KG1 (cell line): ENCODE data around the gene PXN.

ENCODE experiments used
- DNase-seq: peaks from one replicate; lab custom pipeline; 2025; lab: John Stamatoyannopoulos, UW

Gene PXN

DNA sequence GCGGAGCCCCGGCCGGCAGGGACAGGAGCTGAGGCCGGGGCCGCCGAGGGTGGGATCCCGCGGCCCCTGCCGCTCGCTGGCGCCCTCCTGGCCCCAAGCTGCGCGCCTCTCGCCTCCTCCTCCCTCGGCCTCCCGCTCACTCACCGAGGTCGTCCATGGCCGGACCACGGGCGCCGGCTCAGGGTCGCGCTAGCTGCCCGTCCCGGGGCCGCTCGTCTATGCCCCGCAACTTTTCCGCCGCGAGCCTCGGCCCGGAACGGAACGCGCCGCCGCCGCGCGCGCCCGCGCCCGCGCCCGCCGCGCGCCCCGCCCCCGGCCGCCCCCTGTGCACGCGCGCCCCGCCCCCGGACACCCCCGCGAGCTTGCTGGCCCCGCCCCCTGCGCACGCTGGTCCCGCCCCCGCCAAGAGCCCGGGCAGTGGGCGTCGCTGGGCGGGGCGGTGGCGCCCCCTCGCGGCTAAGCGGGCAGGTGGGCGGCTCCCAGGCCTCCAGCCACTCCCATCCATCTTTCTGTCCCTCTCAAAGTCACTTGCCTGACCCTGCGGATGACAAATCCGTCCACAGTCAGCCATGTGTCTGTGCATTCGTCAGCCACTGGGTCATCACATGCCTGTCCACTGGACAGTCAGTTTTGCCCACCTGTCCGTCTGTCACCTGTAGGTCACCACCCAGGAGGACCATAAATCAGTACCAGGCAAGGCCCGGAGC is at the start of gene PXN:
Gene PXN (minus strand): TSS at position 258 of the 707 bp plus-strand sequence. CDS start 101 bp downstream, at position 157.
- DNase-seq = peak; percentile 70

DNA sequence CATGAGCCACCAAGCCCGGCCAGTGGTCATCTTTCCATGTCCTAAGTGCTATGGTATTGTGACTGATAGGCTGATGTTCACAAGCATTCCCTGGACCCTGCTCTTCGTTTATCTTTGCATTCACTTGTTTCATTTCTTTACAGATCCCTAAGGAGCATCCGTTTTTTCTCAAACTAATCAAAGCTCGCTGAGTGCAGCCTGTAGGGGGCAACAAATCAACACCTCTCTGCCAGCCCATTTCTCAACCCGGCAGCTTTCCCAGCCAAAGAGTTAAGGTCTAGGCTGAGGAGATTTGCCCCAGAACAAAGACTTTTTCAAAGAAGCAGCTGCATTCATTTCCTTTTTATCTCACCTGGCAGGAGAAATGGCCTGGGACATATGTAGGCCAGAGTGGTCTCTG is 48.7 kb upstream of the PXN start:
- no peak for DNase-seq

DNA sequence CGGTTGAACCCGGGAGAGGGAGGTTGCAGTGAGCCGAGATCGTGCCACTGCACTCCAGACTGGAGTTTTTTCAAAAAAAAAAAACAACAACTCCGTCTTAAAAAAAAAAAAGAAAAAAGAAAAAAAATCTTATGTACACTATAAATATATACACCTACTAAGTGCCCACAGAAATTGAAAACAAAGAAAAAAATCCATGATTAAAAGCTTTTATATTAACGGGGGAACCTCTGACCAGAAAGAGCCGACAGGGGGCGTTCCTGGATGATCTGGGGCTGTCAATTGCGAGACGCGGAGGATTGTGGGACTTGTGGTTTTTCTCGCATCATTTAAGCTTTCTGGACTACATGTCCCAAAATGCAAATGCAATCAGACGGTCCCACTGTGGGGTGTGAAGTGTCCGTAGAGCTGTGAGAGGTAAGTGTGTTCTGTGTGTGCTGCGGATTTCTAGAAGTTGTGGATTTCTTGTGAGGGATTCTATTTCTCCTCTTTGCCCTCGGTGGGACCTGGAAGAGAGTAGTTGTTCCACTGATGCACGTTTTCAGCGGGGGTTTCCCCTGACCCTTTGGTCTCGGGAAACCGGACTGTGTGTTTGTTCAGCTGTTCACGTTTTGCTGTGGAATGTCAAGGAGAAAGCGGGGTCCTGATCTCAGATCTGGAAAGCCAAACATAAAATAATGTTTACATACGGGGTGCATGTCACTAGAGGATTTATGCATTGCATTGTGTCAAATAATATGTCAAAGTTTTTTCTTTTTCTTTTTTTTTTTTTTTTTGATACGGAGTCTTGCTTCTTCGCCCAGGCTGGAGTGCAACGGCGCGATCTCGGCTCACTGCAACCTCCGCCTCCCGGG is 36.7 kb upstream of the PXN start, which contains the start of gene SIRT4:
Gene SIRT4 (plus strand): TSS at position 360 of the 854 bp plus-strand sequence. CDS start 1,241 bp downstream, outside the sequence.
- peak; percentile 97 for DNase-seq

DNA sequence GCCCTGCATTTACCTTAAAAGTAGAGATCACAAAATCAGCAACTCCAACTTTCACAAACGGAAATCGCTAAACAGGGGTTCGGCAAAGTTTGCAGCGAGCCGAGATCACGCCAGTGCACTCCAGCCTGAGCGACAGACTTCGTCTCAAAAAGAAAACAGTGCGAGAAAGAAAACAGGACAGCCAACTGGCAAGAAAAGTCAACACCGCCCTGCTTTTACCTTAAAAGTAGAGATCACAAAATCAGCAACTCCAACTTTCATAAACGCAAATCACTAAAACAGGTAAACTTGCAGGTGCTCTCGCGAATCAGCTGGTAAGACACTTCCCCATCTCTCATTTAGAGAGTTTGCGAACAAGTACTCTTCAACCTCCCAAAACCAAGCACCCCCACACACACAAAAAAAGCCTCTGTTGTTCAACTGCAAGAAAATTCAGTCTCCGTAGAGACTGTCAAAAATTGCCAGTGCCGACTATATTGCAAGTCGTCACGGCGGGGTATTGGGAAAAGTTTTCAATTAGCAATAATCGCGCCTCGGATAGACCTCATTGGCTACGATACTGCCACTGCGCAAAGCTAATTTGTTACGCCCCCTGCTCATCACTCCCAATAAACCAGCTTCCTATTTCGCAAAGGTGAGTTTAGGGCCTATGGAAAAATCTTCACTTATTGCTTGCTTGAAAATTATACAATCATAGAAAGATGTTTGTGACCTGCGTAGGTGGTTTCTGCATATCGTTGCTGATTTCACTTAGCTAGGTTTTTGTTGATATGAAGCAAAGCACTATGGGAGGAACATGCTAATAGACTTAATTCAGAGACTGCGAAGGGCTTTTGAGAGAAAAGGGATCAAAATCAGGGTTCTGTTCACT is 27.4 kb upstream of the PXN start, which contains the start of gene RNU4-1:
Gene RNU4-1 (minus strand): TSS at position 577 of the 871 bp plus-strand sequence.
- peak; percentile 88 for DNase-seq

DNA sequence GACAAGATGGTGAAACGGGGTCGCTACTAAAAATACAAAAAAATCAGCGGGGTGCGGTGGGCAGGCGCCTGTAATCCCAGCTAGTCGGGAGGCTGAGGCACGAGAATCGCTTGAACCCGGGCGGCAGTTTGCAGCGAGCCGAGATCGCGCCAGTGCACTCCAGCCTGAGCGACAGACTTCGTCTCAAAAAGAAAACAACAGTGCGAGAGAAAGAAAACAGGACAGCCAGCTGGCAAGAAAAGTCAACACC is 26.8 kb upstream of the PXN start:
- no peak for DNase-seq

DNA sequence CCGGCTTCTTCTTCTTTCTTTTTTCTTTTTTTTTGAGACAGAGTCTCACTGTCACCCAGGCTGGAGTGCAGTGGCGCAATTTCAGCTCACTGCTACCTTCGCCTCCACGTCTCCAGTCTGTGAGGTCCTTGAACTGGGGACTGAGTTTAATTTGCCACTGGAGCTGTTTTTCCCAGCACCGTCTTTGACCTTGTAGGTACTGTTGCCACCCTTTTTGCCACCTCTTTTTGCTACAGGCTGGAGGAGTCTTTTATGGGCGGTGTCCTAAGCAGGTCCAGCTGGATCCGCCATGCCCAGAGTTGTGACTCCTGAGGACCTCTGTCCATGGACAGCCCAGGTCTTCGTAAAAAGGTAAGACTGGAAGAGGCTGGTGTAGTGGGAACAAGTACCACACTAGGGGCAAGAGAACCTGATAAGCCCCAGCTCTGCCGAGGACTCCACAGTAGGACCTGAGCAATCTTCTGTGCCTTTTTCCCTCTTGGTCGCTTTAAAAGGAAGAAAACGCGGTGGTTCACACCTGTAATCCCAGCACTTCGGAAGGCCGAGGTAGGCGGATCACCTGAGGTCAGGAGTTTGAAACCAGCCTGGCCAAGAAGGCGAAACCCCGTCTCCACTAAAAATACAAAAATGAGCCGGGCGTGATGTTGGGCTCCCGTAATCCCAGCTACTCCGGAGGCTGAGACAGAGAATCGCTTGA is 25.2 kb upstream of the PXN start:
- DNase-seq = no peak

DNA sequence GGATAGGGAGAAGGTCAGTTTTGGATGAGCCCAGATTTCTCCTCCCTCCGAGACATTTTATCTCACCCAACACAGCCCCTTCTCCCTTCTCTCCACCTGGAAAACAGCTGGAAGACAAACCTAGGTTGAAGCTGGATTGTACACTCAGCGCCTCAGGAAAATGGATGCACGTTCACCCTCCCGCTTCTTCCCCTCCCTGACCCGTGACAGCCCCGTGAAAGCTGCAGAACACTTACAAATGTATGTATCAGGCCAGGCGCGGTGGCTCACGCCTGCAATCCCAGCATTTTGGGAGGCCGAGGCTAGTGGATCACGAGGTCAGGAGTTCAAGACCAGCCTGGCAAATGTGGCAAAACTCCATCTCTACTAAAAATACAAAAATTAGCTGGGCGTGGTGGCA is 22.0 kb upstream of the PXN start:
- no peak for DNase-seq

DNA sequence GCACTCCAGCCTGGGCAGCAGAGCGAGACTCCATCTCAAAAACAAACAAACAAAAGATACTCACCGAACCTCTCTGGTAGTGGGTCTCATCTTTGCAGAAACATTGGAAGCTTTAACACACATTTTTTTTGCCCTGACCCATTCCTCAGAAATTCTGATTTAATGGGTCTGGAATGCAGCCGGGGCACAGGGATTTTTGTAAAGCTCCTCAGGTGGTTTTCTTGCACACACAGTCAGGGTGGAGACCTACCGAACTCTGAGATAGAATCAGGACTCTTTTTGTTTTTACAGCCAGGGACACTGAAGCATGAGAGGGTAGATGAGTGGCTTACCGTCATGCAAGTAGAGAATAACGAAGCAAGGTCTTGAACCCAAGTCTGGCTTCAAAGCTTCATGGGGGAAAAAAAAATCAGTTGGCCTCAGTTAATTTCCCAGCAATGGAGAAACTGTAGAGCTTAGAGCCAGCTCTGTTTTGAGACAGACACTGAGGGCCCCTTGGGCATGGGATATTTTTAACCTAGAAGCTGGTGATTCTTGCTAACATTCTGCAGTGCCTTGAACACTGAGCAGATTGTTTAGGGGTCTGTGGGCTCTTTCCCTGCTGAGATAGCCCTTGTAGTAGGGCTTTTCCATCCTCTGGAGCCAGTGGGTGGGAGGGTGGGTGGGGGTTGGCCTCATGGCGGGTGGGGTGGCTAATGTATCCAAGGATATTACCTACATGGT is 21.4 kb upstream of the PXN start:
- no peak for DNase-seq

DNA sequence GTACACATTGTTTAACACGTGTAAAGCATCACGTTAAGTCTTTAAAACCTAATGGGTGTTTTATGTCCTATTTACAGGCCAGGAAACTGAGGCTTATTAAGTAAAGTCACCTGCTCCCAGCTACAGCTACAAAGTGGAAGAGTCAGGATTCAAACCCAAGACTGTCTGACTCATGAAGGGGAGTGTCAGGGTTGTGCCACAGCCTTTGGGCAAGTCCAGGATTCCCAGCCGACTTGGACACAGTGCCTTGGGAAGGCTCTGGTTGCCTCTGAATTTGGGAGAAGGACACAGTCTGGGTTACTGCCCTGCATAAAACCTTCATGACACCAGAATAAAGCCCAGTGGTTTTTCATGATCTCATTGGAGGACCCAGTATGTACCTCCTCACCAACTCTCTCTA is 18.9 kb upstream of the PXN start:
- no peak for DNase-seq

DNA sequence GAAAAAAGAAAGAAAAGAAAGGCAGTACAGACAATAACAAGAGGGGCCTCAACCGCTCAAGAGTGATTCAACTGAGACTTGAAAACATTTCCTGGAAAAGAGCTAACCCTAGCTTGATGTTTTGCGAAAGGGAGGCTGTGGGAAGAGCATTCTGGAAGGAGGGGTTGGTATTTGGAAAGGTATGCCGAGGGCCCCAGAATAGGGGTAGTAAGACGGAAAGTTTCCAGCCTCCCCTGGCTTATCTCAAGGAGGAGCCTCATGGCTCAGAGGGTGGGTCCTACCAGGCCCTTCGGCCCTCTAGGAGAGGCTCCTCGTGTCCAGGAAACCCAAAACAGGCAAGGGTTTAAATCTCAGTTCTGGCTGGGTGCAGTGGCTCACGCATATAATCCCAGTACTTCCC is 17.8 kb upstream of the PXN start:
- DNase-seq = no peak

DNA sequence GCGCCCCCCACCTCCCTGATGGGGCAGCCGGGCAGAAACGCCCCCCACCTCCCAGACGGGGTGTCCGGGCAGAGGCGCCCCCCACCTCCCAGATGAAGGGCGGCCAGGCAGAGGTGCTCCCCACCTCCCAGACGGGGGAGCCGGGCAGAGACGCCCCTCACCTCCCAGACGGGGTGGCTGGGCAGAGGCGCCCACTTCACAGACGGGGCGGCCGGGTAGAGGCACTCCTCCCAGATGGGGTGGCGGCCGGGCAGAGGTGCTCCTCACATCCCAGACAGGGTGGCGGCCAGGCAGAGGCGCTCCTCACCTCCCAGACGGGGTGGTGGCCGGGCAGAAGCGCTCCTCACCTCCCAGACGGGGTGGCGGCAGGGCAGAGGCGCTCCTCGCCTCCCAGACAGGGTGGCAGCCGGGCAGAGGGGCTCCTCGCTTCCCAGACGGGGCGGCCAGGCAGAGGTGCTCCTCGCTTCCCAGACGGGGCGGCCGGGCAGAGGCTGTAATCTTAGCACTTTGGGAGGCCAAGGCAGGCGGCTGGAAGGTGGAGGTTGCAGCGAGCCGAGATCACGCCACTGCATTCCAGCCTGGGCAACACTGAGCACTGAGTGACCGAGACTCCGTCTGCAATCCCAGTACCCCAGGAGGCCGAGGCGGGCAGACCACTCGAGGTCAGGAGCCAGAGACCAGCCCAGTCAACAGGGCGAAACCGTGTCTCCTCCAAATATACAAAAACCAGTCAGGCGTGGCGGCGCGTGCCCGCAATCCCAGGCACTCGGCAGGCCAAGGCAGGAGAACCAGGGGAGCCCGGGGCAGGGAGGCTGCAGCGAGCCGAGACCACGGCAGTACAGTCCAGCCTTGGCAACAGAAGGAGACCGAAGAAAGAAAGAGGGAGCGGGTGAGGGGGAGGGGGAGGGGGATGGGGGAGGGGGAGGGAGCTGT is 12.9 kb upstream of the PXN start:
- DNase-seq = no peak

DNA sequence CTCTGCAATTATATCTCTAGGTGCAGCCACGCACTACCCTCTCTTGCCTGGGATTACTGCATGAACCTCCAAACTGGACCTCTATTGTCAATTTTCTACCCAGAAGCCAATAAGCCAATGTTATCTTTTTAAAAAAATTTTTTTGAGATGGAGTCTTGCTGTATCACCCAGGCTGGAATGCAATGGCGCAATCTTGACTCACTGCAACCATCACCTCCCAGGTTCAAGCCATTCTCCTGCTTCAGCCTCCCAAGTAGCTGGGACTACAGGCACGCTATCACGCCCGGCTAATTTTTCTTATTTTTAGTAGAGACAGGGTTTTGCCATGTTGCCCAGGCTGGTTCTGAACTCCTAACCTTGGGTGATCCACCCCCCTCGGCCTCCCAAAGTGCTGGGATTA is 11.2 kb upstream of the PXN start:
- DNase-seq = no peak

DNA sequence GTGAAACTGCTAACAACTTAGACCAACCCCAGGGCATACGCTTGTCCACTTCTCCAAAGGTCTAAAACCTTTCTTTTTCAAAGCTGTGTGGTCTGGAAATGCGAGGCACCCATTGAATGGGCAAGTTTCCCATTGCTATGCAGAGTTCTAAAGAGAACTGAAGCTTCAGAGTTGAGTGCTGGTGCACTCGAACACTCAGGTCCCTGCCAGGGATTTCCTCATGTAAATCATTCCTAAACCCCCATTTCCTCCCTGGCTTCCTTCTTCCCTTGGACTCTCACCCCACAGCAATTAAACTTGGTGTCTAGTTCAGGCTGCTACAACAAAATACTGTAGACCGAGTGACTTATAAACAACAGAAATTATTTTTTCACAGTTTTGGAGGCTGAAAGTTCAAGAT is 2.2 kb upstream of the PXN start:
- DNase-seq = no peak

DNA sequence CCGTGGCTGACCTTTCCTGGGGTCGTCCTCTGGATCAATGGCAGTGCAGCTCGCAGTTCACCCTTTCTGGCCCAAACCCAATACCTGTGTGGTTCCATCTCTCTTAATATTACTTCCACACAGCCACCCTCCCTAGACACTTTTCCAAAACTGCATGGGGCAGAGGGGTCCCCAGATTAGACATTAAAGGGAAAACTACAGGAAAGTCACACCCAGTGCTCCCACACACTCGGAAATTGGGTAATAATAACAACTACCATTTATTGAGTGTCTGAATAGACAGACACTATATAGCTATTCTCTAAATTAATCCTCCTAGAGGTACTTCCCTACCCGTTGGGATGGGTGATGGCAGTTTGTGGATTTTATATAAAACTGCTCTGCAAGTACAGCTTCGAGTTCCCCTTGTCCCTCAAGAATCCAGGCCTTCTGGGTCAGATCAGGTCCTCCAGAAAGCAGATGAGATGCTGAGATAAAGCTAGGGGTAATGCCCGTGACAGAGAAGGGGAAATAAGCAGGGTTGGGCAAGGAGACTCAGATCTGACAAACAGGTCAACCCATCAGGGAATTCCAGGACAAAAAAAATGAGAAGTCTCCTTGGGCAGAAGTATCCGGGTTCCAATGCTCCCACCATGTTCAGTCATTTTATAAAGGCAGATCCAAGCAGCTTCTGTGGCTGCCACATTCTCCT is 795 bp upstream of the PXN start:
- no peak for DNase-seq

DNA sequence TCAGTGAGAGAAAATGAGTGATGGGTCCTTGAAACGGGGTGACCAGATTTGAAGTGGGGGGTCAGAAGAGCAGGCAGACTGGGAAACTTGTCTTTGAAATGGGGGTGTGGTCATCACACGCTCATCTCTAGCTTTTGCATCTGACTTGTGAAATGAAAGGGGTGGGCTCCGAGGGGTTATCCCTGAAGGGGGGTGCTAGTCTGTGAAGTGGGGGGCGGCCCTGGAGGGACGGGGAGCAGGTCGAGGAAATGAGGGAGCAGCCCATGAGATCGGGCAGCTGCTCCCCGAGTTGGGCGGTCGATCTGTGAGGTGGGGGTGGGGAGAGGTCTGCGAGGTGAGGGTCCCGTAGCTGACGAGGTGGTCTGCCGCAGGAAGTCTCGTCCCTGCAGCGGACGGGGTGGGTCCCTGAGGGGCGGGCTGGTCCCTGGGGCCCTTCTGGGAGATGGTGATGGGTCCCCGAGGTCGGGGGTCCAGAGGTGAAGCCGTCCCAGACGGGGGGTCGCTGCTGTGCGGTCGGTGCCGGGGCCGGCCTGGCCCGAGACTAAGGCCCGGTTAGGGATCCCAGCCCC is 542 bp downstream of the PXN start:
- DNase-seq = no peak

DNA sequence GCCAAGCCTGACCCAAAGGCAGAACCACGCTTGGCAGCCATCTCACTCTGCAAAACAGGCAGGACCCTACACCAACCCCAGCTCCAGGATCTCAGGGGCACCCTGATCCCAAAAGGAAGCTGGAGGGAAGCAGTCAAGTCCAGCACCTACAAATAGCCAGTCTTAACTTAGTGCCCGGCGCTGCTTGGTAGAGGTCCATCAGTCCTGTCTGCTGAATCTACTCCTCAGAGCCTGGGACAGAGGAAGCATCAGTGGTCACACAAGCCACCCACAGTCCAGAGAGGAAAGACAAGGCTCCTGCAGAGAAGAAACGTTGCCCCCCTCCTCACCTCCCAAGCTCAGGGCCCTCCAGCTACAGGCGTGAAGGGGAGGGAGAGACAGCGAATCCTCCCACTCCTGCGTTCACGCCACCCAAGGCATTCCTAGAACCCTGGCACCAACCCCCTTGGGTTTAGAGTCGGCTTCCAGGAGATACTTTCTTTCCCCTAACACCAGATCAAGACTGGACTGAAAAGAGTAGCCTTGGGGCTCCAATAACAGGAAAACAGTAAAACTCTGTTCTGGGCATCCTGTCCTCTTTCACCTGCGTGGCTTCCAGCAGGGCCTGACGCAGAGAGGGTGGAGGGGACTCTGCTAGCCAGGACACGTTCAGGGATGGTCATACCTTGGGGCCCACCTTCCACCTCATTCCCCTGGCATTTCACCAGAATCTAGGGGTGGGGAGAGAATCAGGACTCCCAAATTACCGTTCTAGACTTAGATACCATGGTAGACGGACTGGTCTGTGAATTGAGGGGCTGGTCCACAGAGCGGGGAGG is 1.2 kb downstream of the PXN start:
- DNase-seq = no peak

DNA sequence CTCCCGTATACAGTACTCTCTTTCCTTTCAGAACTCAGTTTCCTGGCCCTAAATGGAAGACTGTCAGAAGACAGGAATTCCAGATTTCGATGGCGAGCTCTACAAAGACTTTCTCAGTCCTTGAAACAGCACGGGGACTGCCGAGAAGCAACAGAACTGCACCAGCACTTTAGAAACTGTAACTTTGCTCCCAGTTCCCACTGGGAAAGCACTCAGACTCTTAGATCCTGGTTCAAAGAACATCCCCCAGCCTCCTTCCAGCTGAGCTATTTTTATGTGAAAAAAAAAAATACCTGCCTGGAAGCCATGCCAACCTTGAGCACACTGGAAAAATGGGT is 1.8 kb downstream of the PXN start:
- no peak for DNase-seq
